DOHH2 (cell line): ENCODE data around the gene FBLN1.

ENCODE experiments used
- H3F3A ChIP-seq: fragments of 200-600 bp; sonication (generic), shearing (Covaris generic); 2 replicates; pipeline ENCODE4 v1.6.0; 2016; ENCODE audit warnings: antibody characterized with exemption, mild to moderate bottlenecking; ENCODE audit not compliant: control insufficient read depth, insufficient read depth
- H3K27ac ChIP-seq: fragments of 200-600 bp; sonication (generic); 2 replicates; pipeline ENCODE4 v1.5.1; 2014; ENCODE audit warnings: low read depth, mild to moderate bottlenecking, low read length, moderate library complexity
- H3K27me3 ChIP-seq: fragments of 200-600 bp; sonication (generic); 2 replicates; pipeline ENCODE4 v1.6.1; 2014; ENCODE audit warnings: mild to moderate bottlenecking, low read length, mixed read lengths; ENCODE audit not compliant: control insufficient read depth
- H3K36me3 ChIP-seq: fragments of 200-600 bp; sonication (generic); 2 replicates; pipeline ENCODE4 v1.6.1; 2014; ENCODE audit warnings: mild to moderate bottlenecking, low read length, moderate library complexity, mixed read lengths; ENCODE audit not compliant: control insufficient read depth
- H3K4me1 ChIP-seq: fragments of 200-600 bp; sonication (generic); 2 replicates; pipeline ENCODE4 v1.6.1; 2014; ENCODE audit warnings: mild to moderate bottlenecking, low read length, mixed read lengths; ENCODE audit not compliant: control insufficient read depth
- H3K4me2 ChIP-seq: fragments of 200-600 bp; sonication (generic); 2 replicates; pipeline ENCODE4 v1.6.0; 2014; ENCODE audit warnings: mild to moderate bottlenecking, low read length, moderate library complexity
- H3K4me3 ChIP-seq: fragments of 200-600 bp; sonication (generic); 2 replicates; pipeline ENCODE4 v1.5.1; 2014; ENCODE audit warnings: mild to moderate bottlenecking, low read length, mixed read lengths
- H3K79me2 ChIP-seq: fragments of 200-600 bp; sonication (generic); 2 replicates; pipeline ENCODE4 v1.6.1; 2014; ENCODE audit warnings: mild to moderate bottlenecking, low read length, mixed read lengths; ENCODE audit not compliant: control insufficient read depth
- H3K9me2 ChIP-seq: fragments of 200-600 bp; sonication (generic); replicated peaks from 2 replicates; pipeline ENCODE4 v1.6.1; 2014; ENCODE audit warnings: mild to moderate bottlenecking, low read length, mixed read lengths; ENCODE audit not compliant: control insufficient read depth
- H3K9me3 ChIP-seq: fragments of 200-600 bp; sonication (generic); 2 replicates; pipeline ENCODE4 v1.6.1; 2014; ENCODE audit warnings: antibody characterized with exemption, low read length, mixed read lengths; ENCODE audit not compliant: control insufficient read depth, insufficient read depth
- H4K20me1 ChIP-seq: fragments of 200-600 bp; sonication (generic); 2 replicates; pipeline ENCODE4 v1.6.0; 2014; ENCODE audit warnings: low read depth, mild to moderate bottlenecking, antibody characterized with exemption, low read length, moderate library complexity; ENCODE audit not compliant: control insufficient read depth, insufficient read depth
- EZH2phosphoT487 ChIP-seq: fragments of 200-600 bp; sonication (generic); IDR thresholded peaks from 2 replicates; pipeline ENCODE4 v1.6.1; 2017; ENCODE audit warnings: borderline replicate concordance, mild to moderate bottlenecking, antibody characterized with exemption, low read length, moderate library complexity, mixed read lengths
- TF ChIP-seq, protein P1 (sequence below): fragments of 200-600 bp; sonication (generic); IDR thresholded peaks from one replicate; pipeline ENCODE4 v1.5.1; 2014; ENCODE audit warnings: antibody characterized with exemption, mild to moderate bottlenecking, low read depth, low read length; ENCODE audit not compliant: poor library complexity, severe bottlenecking

The FBLN1 gene

DNA sequence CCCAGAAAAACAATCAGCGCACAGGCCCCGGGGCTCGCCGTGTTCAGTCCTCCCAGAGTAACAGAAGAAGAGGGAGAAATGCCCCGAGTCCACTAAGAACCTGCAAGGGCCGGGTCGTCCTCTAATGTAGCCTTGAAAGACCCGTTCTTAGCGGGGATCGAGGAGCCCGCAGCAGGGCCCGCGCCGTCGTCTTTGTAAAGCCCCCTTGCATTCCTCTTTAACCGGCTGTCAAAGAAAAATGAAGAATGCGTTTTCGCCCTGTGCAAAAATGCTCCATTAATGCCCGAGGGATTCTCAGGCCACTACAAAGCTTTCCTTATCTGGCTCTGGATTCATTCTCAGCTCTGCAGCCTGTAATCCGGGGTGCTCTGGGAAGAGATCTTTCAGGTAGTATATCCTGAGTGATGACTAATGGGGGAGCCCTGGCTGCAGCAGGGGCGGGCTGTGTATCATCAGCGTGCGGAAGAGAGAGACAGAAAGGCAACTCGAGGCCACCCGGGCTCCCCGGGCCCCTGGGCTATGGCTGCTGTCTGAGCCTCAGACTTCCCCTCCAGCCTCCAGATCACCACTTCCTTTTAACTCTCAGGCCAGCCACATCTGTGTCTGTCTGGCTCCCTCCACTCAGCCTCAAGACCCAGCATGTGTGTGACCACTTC, 78.2 kb downstream of the FBLN1 start:
- no peak for TF ChIP-seq EZH2phosphoT487
- TF ChIP-seq, protein P1, sequence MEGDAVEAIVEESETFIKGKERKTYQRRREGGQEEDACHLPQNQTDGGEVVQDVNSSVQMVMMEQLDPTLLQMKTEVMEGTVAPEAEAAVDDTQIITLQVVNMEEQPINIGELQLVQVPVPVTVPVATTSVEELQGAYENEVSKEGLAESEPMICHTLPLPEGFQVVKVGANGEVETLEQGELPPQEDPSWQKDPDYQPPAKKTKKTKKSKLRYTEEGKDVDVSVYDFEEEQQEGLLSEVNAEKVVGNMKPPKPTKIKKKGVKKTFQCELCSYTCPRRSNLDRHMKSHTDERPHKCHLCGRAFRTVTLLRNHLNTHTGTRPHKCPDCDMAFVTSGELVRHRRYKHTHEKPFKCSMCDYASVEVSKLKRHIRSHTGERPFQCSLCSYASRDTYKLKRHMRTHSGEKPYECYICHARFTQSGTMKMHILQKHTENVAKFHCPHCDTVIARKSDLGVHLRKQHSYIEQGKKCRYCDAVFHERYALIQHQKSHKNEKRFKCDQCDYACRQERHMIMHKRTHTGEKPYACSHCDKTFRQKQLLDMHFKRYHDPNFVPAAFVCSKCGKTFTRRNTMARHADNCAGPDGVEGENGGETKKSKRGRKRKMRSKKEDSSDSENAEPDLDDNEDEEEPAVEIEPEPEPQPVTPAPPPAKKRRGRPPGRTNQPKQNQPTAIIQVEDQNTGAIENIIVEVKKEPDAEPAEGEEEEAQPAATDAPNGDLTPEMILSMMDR: no peak
- Histone ChIP-seq H3K27me3 (peaks cover 5% of the 10 kb centered on the region; the same call in 1 of the 2 replicates), H3K79me2 (no peaks in the 10 kb centered on the region), H3F3A (no peaks in the 10 kb centered on the region), H3K27ac (no peak overlapping the region), H3K4me2 (no peak overlapping the region), H3K9me3 (no peaks in the 10 kb centered on the region), H4K20me1 (no peaks in the 10 kb centered on the region), H3K4me1 (peaks cover 6% of the 10 kb centered on the region; the same call in 1 of the 2 replicates), H3K36me3 (no peaks in the 10 kb centered on the region), H3K9me2 (no peaks in the 10 kb centered on the region), H3K4me3 (no peak overlapping the region)

DNA sequence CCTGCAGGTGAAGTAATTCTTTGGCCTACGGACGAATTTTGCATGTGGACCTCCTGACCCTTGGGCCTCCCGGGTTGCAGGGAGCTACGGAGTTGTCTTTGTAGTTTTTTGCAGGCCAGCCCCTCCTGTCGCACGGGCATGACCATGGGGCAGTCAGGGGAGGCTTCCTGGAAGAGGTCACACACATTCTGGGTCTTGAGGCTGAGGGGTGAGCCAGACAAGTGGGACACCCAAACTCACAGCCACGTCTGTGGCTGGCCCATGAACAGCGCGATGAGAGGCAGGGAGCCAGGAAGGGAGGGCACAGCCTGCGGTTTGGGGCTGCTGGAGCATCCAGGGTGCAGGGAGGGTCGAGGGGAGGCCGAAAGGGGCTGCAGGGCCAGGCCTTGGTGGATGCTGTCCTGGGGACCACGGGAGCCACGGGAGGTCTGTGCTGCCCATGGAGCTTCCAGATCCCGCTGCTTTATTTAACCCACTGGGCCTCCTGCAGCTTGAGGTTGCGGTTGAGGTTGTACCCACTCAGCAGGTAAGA, 78.9 kb downstream of the FBLN1 start:
- Histone ChIP-seq H3K4me3 (no peak overlapping the region), H3K9me3 (no peaks in the 10 kb centered on the region), H3K4me2 (no peak overlapping the region), H3F3A (no peaks in the 10 kb centered on the region), H3K27me3 (peaks cover 2% of the 10 kb centered on the region; the same call in 1 of the 2 replicates), H3K36me3 (no peaks in the 10 kb centered on the region), H3K9me2 (no peaks in the 10 kb centered on the region), H3K27ac (no peak overlapping the region), H3K4me1 (peaks cover 6% of the 10 kb centered on the region; the same call in 1 of the 2 replicates), H4K20me1 (no peaks in the 10 kb centered on the region), H3K79me2 (no peaks in the 10 kb centered on the region)
- no peak for TF ChIP-seq EZH2phosphoT487
- TF ChIP-seq, protein P1: no peak

DNA sequence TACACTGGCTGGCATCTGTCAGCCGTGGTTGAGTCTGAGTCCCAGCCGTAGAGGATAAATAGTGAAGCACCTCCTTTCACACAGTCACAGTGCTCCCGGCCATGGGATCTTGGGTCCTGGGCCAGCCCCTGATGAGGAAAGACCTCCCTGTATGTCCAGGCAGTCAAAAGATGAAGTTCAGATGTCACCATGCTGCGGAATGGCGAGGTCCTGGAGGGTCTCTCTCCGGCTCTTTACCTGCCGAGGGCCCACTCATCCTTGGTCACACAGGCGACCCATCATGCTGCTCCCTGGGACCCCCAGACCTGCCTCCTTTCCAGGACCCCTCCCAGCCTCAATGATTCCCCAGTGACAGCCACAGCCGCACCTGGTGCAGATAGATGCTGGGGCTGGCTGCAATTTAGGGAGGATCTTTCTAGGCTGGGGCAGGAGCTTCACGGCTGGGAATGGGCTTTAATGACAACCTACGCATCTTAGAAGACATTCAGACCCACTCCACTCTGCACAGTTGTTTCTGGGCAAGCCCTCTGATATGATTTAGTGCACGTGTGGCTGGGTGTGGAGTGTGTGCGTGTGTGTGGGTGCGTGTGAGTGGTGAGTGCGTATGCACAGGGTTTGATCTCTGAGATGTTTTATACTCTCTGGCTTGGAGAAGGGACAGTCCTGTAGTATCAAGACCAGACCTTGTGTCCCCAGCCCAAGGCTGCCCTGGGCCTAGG, 79.7 kb downstream of the FBLN1 start:
- Histone ChIP-seq H3K27me3 (peaks cover 2% of the 10 kb centered on the region; the same call in 1 of the 2 replicates), H3K4me1 (peaks cover 6% of the 10 kb centered on the region; the same call in 1 of the 2 replicates), H3K36me3 (no peaks in the 10 kb centered on the region), H3K9me3 (no peaks in the 10 kb centered on the region), H3K9me2 (no peaks in the 10 kb centered on the region), H3F3A (no peaks in the 10 kb centered on the region), H3K27ac (no peak overlapping the region), H3K79me2 (no peaks in the 10 kb centered on the region), H4K20me1 (no peaks in the 10 kb centered on the region), H3K4me3 (no peak overlapping the region), H3K4me2 (no peak overlapping the region)
- TF ChIP-seq, protein P1: no peak
- no peak for TF ChIP-seq EZH2phosphoT487
